Measurements from ENCODE around the gene INTS7. TPM values are rescaled to one million over a fixed set of nuclear protein-coding genes. Genes with fewer than 3 reads are reported as not detected.
A peak's percentile ranks its signal among the peaks of the same experiment; 100 is the strongest.
"Not testable (repeated sequence)": the region's sequence is repeated elsewhere in the genome, so short reads cannot be mapped to it uniquely, and the experiment has no call there.

Gene INTS7
- total and polyA plus RNA-seq, 2 experiments from 2014 or later: 11.8 to 15.5 TPM

GRCh38 chr1:211920602-211921226 is 114.6 kb downstream of the INTS7 start:
- DNase-seq (ENCODE audit: low spot score): peak; percentile 44
- 96% methylated on average over 4 of the region's 4 CpGs for WGBS (ENCODE audit: low lambda C conversion rate, missing lambda C conversion rate)
- Histone ChIP-seq H3K4me2 (no peak overlapping the region), H3K9me3 (ENCODE audit: low read depth) (no peaks in the 10 kb centered on the region), H2AFZ (no peak overlapping the region), H3K27me3 (no peaks in the 10 kb centered on the region), H3K36me3 (replicated peaks; ENCODE audit: insufficient read depth, low read depth) (no peaks in the 10 kb centered on the region), H3K79me2 (no peaks in the 10 kb centered on the region), H3K4me1 (ENCODE audit: insufficient read depth) (peaks cover 31% of the 10 kb centered on the region), H4K20me1 (ENCODE audit: insufficient read depth, poor library complexity, severe bottlenecking) (no peaks in the 10 kb centered on the region), H3K27ac (peak overlapping the region; percentile 90), H3K9me2 (replicated peaks; ENCODE audit: insufficient read depth) (no peaks in the 10 kb centered on the region), H3K4me3 (no peak overlapping the region)
- no peak for TF ChIP-seq EZH2 (IDR thresholded peaks at IDR 0.05; ENCODE audit: borderline replicate concordance)
- no peak for TF ChIP-seq EZH2phosphoT487 (IDR thresholded peaks at IDR 0.05; ENCODE audit: low read depth, severe bottlenecking, unreplicated experiment)
- no peak for TF ChIP-seq CTCF (IDR thresholded peaks at IDR 0.05; ENCODE audit: poor library complexity)

DNA sequence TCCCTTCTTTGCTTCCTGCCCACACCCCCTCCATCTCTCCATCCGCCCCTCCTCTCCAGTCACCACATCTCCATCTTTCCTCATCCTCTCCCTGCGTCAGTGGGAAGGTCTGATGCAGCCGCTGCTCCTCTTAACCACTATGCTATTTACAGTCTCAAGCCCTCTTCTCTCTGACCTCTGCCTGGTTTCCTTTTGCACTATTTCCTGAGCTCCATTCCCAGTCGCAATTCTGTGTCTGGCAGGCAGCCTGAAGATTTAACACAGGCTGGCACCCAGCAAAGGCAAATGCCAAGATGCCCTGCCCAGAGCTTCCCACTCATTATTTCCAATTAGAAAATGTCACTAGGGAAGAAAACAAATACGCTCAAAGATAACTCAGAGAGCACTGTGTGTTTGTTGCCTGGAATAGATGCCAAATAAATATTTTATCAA is 115.2 kb downstream of the INTS7 start:
- DNase-seq (ENCODE audit: low spot score): no peak
- Histone ChIP-seq H3K27ac (peak overlapping the region; percentile 90), H3K79me2 (no peaks in the 10 kb centered on the region), H3K9me3 (ENCODE audit: low read depth) (no peaks in the 10 kb centered on the region), H3K4me1 (ENCODE audit: insufficient read depth) (peaks cover 31% of the 10 kb centered on the region), H3K36me3 (replicated peaks; ENCODE audit: insufficient read depth, low read depth) (no peaks in the 10 kb centered on the region), H3K9me2 (replicated peaks; ENCODE audit: insufficient read depth) (no peaks in the 10 kb centered on the region), H2AFZ (no peak overlapping the region), H3K4me3 (no peak overlapping the region), H3K4me2 (no peak overlapping the region), H4K20me1 (ENCODE audit: insufficient read depth, poor library complexity, severe bottlenecking) (no peaks in the 10 kb centered on the region), H3K27me3 (no peaks in the 10 kb centered on the region)
- TF ChIP-seq CTCF (IDR thresholded peaks at IDR 0.05; ENCODE audit: poor library complexity) (no peak), EZH2phosphoT487 (IDR thresholded peaks at IDR 0.05; ENCODE audit: low read depth, severe bottlenecking, unreplicated experiment) (no peak), EZH2 (IDR thresholded peaks at IDR 0.05; ENCODE audit: borderline replicate concordance) (no peak)
- 88% methylated on average over 5 of the region's 5 CpGs for WGBS (ENCODE audit: low lambda C conversion rate, missing lambda C conversion rate)

- Histone ChIP-seq H2AFZ (no peak overlapping the region), H3K4me2 (no peak overlapping the region), H3K27me3 (no peaks in the 10 kb centered on the region), H3K9me2 (replicated peaks; ENCODE audit: insufficient read depth) (no peaks in the 10 kb centered on the region), H3K79me2 (no peaks in the 10 kb centered on the region), H3K9me3 (ENCODE audit: low read depth) (no peaks in the 10 kb centered on the region), H3K27ac (peak overlapping the region; percentile 90), H3K4me1 (ENCODE audit: insufficient read depth) (peaks cover 31% of the 10 kb centered on the region), H3K4me3 (no peak overlapping the region), H4K20me1 (ENCODE audit: insufficient read depth, poor library complexity, severe bottlenecking) (no peaks in the 10 kb centered on the region), H3K36me3 (replicated peaks; ENCODE audit: insufficient read depth, low read depth) (no peaks in the 10 kb centered on the region)
- DNase-seq (ENCODE audit: low spot score): no peak
- WGBS (ENCODE audit: low lambda C conversion rate, missing lambda C conversion rate): 90% methylated on average over 4 of the region's 5 CpGs
- no peak for TF ChIP-seq CTCF (IDR thresholded peaks at IDR 0.05; ENCODE audit: poor library complexity)
- no peak for TF ChIP-seq EZH2phosphoT487 (IDR thresholded peaks at IDR 0.05; ENCODE audit: low read depth, severe bottlenecking, unreplicated experiment)
Observed at GRCh38 chr1:211918843-211919414, 116.4 kb downstream of the INTS7 start.

DNA sequence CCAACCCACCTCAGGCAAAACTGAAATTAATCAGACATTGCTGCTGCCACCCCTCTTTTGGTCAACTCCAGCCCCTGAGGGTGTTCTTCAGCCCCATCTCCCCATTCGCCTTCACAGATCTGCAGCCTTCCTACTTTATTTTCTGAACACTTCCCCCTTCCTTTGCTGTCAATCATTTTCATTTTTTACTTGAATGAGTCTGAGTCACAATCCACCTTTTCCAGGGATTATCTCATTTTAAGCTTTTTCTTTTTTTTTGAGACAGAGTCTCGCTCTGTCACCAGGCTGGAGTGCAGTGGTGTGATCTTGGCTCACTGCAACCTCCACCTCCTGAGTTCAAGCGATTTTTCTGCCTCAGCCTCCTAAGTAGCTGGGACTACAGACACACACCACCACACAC is 118.9 kb downstream of the INTS7 start:
- not testable (repeated sequence) for H4K20me1 ChIP-seq (ENCODE audit: insufficient read depth, poor library complexity, severe bottlenecking); H2AFZ ChIP-seq; H3K9me3 ChIP-seq (ENCODE audit: low read depth); H3K9me2 ChIP-seq (replicated peaks; ENCODE audit: insufficient read depth); H3K4me3 ChIP-seq; H3K36me3 ChIP-seq (replicated peaks; ENCODE audit: insufficient read depth, low read depth); H3K79me2 ChIP-seq; DNase-seq (ENCODE audit: low spot score); H3K27me3 ChIP-seq
- Histone ChIP-seq H3K27ac (peak overlapping the region; percentile 87), H3K4me1 (ENCODE audit: insufficient read depth) (peaks cover 32% of the 10 kb centered on the region), H3K4me2 (peak overlapping the region; percentile 21)
- 92% methylated on average over 3 of the region's 3 CpGs for WGBS (ENCODE audit: low lambda C conversion rate, missing lambda C conversion rate)
